K562 (cell line): ENCODE data around the gene TRABD2B. TPM values are rescaled to one million over a fixed set of nuclear protein-coding genes. Genes with fewer than 3 reads are reported as not detected.

Experiments used
- ATAC-seq: fragments of 200-7000 bp; cut with Tn5 transposase; 3 replicates; pipeline ENCODE4 v1.9.1; 2020; ENCODE audit warnings: moderate library complexity
- BruUV-seq: library from RNA; stranded (reverse); fragments of 400-500 nt; replicated peaks from 2 replicates; lab custom pipeline; 2021; lab: Mats Ljungman, UMichigan
- CTCF ChIA-PET: fragments of 300-600 bp; formaldehyde crosslinking; extraction: SDS; loops from one replicate; lab custom pipeline; 2021; ENCODE audit warnings: low intra/inter-chr PET ratio; lab: Yijun Ruan, JAX
- POLR2A ChIA-PET: fragments of 300-600, 350-650 bp; sonication (Branson Sonifier 250); formaldehyde crosslinking; extraction: SDS; loops from one replicate; lab custom pipeline; 2021; ENCODE audit warnings: antibody characterized with exemption, inconsistent platforms; lab: Yijun Ruan, JAX
- DNase-seq, 4 experiments: peaks; one replicate each; pipeline versions ENCODE4 v3.0.0 to v3.0.0-alpha.2; 2011 to 2018; ENCODE audit warnings: low spot score in 3 of 4, mixed read lengths in 3 of 4; ENCODE audit errors: extremely low read depth in 1 of 4
- FAIRE-seq: peaks from 2 replicates; lab custom pipeline; 2011; peaks lifted over from hg19 to GRCh38; lab: Jason Lieb, UNC
- H2AFZ ChIP-seq: 2 replicates; pipeline ENCODE4 v1.6.0; 2011; ENCODE audit warnings: low read depth, low read length, control low read depth, inconsistent platforms
- H3K27ac ChIP-seq: fragments of 200-600 bp; 3 replicates; pipeline ENCODE4 v1.8.0; 2011; ENCODE audit warnings: low read depth, mild to moderate bottlenecking, control low read depth, inconsistent platforms, low read length, moderate library complexity, mixed read lengths; ENCODE audit errors: extremely low read depth
- H3K27me3 ChIP-seq, 2 experiments: fragments of 300-600 bp in 1 of 2; 2 replicates in 1 of 2; 3 replicates in 1 of 2; pipeline versions ENCODE4 v1.6.0 to v1.8.0; 2011; ENCODE audit warnings: inconsistent platforms in 2 of 2, low read length in 2 of 2, mild to moderate bottlenecking in 1 of 2, mixed read lengths in 1 of 2, moderate library complexity in 1 of 2; ENCODE audit not compliant: control insufficient read depth in 2 of 2, insufficient read depth in 2 of 2
- H3K36me3 ChIP-seq: fragments of 300-600 bp; 3 replicates; pipeline ENCODE4 v1.8.0; 2011; ENCODE audit warnings: mild to moderate bottlenecking, low read length, inconsistent platforms; ENCODE audit not compliant: control insufficient read depth, insufficient read depth
- H3K4me1 ChIP-seq, 2 experiments: fragments of 200-600 bp in 1 of 2; replicated peaks in 1 of 2; 2 replicates in 1 of 2; 3 replicates in 1 of 2; pipeline versions ENCODE4 v1.5.1 to v1.8.0; 2011; ENCODE audit warnings: inconsistent platforms in 2 of 2, low read length in 2 of 2, mild to moderate bottlenecking in 1 of 2, mixed read lengths in 1 of 2, moderate library complexity in 1 of 2; ENCODE audit not compliant: control insufficient read depth in 2 of 2, insufficient read depth in 2 of 2
- H3K4me2 ChIP-seq: 2 replicates; pipeline ENCODE4 v1.6.1; 2011; ENCODE audit warnings: low read length, control low read depth, inconsistent platforms, mixed read lengths; ENCODE audit not compliant: insufficient read depth
- H3K4me3 ChIP-seq: fragments of 200-600 bp; sonication (generic), shearing (Covaris generic); 2 replicates; pipeline ENCODE4 v1.5.1; 2016; ENCODE audit warnings: control low read depth, inconsistent platforms
- H3K79me2 ChIP-seq: fragments of 200-600 bp; 3 replicates; pipeline ENCODE4 v1.8.0; 2011; ENCODE audit warnings: low read length, inconsistent platforms; ENCODE audit not compliant: control insufficient read depth, insufficient read depth
- H3K9ac ChIP-seq, 2 experiments: 2 replicates each; pipeline versions ENCODE4 v1.6.0 to v1.6.1; 2011; ENCODE audit warnings: low read depth in 2 of 2, low read length in 2 of 2, control low read depth in 1 of 2, inconsistent platforms in 1 of 2, mild to moderate bottlenecking in 1 of 2, mixed read lengths in 1 of 2; ENCODE audit not compliant: insufficient read depth in 1 of 2
- H3K9me1 ChIP-seq: one replicate; pipeline ENCODE4 v1.6.0; 2011; ENCODE audit warnings: inconsistent platforms, mild to moderate bottlenecking, low read length, moderate library complexity; ENCODE audit not compliant: control insufficient read depth, insufficient read depth
- H3K9me3 ChIP-seq: replicated peaks from 2 replicates; pipeline ENCODE4 v1.5.1; 2011; ENCODE audit warnings: low read depth, low read length, inconsistent platforms; ENCODE audit not compliant: control insufficient read depth, insufficient read depth
- H4K20me1 ChIP-seq: replicated peaks from 2 replicates; pipeline ENCODE4 v1.6.1; 2011; ENCODE audit warnings: low read length, inconsistent platforms, mixed read lengths; ENCODE audit not compliant: control insufficient read depth, insufficient read depth
- L3MBTL2 ChIP-seq: fragments of 450-650 bp; IDR thresholded peaks from 2 replicates; pipeline ENCODE4 v1.6.1; 2016; ENCODE audit warnings: mild to moderate bottlenecking, moderate library complexity
- TRIM25 ChIP-seq: fragments of 450-650 bp; IDR thresholded peaks from 2 replicates; pipeline ENCODE4 v1.7.0; 2016; ENCODE audit warnings: borderline replicate concordance
- ZBTB17 ChIP-seq: fragments of 450-650 bp; formaldehyde crosslinking; IDR thresholded peaks from 2 replicates; pipeline ENCODE4 v1.4.0; 2020; ENCODE audit warnings: mild to moderate bottlenecking
- in situ Hi-C: fragments of 300-500 bp; cut with MboI; formaldehyde crosslinking; loops from 4 replicates; pipeline ENCODE4 v1.15.0; 2018; ENCODE audit warnings: inconsistent platforms, mixed read lengths
- intact Hi-C: fragments of 100-400 bp; cut with micrococcal nuclease; formaldehyde crosslinking; loops from 2 replicates; pipeline ENCODE4 v1.14.2; 2022
- polyA plus RNA-seq, 8 experiments: library from polyadenylated mRNA; depleted of rRNA in 4 of 8; stranded (reverse) in 5 of 8; unstranded in 3 of 8; fragments of >200 nt; fragmentation: Nextera tagmentation in 2 of 8; fragmentation: Illumina TruSeq in 1 of 8; extraction: Ambion mirVana in 2 of 8; extraction: Trizol in 1 of 8; gene quantifications; 2 replicates each; pipeline versions ENCODE4 v1.2.1 to v1.2.3, GENCODE V29; 2011 to 2014; ENCODE audit warnings: inconsistent platforms in 1 of 8, missing spikeins in 1 of 8
- total RNA-seq, 7 experiments: library from RNA; depleted of rRNA in 6 of 7; stranded (reverse); fragments of >200 nt in 6 of 7; fragmentation: Illumina TruSeq in 2 of 7; extraction: Trizol in 2 of 7; gene quantifications; 2 replicates each; pipeline versions ENCODE4 v1.2.1 to v1.2.3, GENCODE V29; 2011 to 2021; ENCODE audit warnings: low replicate concordance in 1 of 7

TRABD2B gene
- total and polyA plus RNA-seq, 9 of the 15 experiments (the other 6 are each of a cell fraction or from before 2014, with no cell fraction given), result not detected

- Histone ChIP-seq H3K4me3 (no peak overlapping the region), H3K4me1 (no peaks in the 10 kb centered on the region), H3K27ac (no peak overlapping the region), H3K79me2 (no peaks in the 10 kb centered on the region), H3K9me3 (no peaks in the 10 kb centered on the region), H3K27me3 (peaks cover 0 to 4% of the 10 kb centered on the region in 2 experiments; a peak in 2 of 5 replicates), H3K36me3 (no peaks in the 10 kb centered on the region), H2AFZ (no peak overlapping the region), H4K20me1 (no peaks in the 10 kb centered on the region; the same call in 1 of the 2 replicates), H3K9me1 (no peaks in the 10 kb centered on the region), H3K4me2 (no peak overlapping the region), H3K9ac (no peak overlapping the region)
- DNase-seq (no peak), FAIRE-seq (no peak), ATAC-seq (no peak)
- POLR2A ChIA-PET, result interaction anchor here (0.6 to 1.2 kb wide), 3 partner anchors 9 to 44 kb away, joined by 3 read pairs; no protein-coding TSS in a partner anchor
- in situ Hi-C loops (no loop called here), intact Hi-C loops (no loop called here)
- BruUV-seq, result no TSS peak
- TF ChIP-seq TRIM25, result no peak
- TF ChIP-seq ZBTB17 (CRISPR knock-in tag), result no peak
- no peak for TF ChIP-seq L3MBTL2
- CTCF ChIA-PET, result no interaction called here
Observed at GRCh38 chr1:48035371-48036141, 38.4 kb upstream of the TRABD2B start.
